T-helper 17 cell (primary cell): ENCODE measurements around the gene ADH1C. TPM values are rescaled to one million over a fixed set of nuclear protein-coding genes. Genes with fewer than 3 reads are reported as not detected.
"Not testable (repeated sequence)": the region's sequence is repeated elsewhere in the genome, so short reads cannot be mapped to it uniquely, and the experiment has no call there.

ENCODE experiments used
- ATAC-seq: fragments of 150-1000 bp; cut with Tn5 transposase; 2 replicates; pipeline ENCODE4 v1.10.0; 2021; ENCODE audit warnings: mild to moderate bottlenecking, moderate library complexity
- DNase-seq, 3 donors: peaks; one replicate each; pipeline versions ENCODE4 v3.0.0 to v3.0.0-alpha.2; 2020 to 2021
- H3K9me3 ChIP-seq: one replicate; pipeline ENCODE4 v1.7.0; 2013; ENCODE audit warnings: low read length, mild to moderate bottlenecking; ENCODE audit not compliant: control insufficient read depth, poor library complexity, severe bottlenecking
- H3K27ac Mint-ChIP-seq: one replicate; pipeline ENCODE4 v1.8.0; 2022; ENCODE audit warnings: mild to moderate bottlenecking, moderate library complexity, mixed read lengths
- H3K27me3 Mint-ChIP-seq: one replicate; pipeline ENCODE4 v1.8.0; 2022; ENCODE audit warnings: mixed read lengths
- H3K36me3 Mint-ChIP-seq: one replicate; pipeline ENCODE4 v1.8.0; 2022; ENCODE audit warnings: low read depth, mixed read lengths
- H3K4me1 Mint-ChIP-seq: one replicate; pipeline ENCODE4 v1.8.0; 2022; ENCODE audit warnings: mild to moderate bottlenecking, mixed read lengths
- H3K4me3 Mint-ChIP-seq: one replicate; pipeline ENCODE4 v1.8.0; 2022; ENCODE audit warnings: mild to moderate bottlenecking, moderate library complexity, mixed read lengths
- total RNA-seq, 4 donors: library from RNA in 2 of 4; stranded (reverse) in 2 of 4; gene quantifications; one replicate each; pipeline ENCODE4 v1.2.3 and lab custom pipeline; 2022 to 2026

ADH1C gene
- total RNA-seq, 2 donors from 2014 or later: not detected

DNA sequence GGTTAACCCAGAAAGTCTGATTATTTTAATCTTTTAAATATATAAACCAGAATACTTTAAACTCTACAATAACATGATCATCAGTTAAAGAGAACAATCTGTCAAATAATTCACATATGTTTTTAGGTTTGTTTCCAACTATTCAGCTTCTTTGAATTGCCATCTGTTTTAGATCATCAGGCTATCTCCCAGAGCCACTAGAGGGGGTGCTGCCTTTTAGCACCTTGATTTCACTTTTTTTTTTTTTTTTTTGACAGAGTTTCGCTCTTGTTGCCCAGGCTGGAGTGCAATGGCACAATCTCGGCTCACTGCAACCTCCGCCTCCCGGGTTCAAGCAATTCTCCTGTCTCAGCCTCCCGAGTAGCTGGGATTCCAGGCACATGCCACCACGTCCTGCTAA, 24.8 kb upstream of the ADH1C start:
- not testable (repeated sequence) for H3K27me3 Mint-ChIP-seq, H3K27ac Mint-ChIP-seq, ATAC-seq, H3K4me1 Mint-ChIP-seq, H3K36me3 Mint-ChIP-seq, DNase-seq, H3K4me3 Mint-ChIP-seq, H3K9me3 ChIP-seq

DNA sequence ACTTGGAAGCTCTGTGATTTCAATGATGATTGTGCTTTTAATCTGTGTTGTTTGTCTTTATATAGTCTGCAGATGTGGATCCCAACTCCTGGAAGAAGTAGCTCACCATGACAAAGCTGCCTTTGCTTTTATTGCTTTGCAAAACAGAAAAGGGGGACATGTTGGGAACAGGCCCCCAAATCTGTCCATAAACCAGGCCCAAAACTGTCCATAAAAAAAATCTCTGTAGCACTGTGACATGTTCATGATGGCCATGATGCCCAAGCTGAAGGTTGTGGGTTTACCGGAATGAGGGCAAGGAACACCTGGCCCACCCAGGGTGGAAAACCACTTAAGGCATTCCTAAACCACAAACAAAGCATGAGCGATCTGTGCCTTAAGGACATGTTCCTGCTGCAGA, 19.9 kb upstream of the ADH1C start:
- H3K36me3 Mint-ChIP-seq, H3K9me3 ChIP-seq, H3K27ac Mint-ChIP-seq, DNase-seq, H3K4me1 Mint-ChIP-seq, ATAC-seq, H3K4me3 Mint-ChIP-seq: not testable (repeated sequence)
- peaks cover 11% of the 10 kb centered on the region for H3K27me3 Mint-ChIP-seq

DNA sequence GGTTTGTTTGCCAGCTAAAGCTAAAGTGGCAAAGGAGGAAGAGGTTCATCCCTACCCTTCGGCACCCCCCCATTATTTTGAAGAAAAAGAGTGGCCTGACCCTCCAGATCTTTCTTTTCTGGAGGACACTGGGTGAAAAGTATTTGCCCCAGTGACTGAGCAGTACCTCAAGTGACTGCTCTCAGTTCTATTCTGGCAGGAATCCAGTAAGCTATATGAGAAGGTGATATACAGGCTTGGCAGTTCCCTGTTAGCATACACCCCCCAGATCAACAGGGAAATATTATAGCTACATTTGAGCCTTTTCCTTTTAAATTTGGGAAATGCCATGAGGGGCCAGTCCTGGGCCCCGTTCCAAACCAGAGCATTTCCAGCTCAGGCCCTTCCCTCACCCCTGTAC, 15.3 kb upstream of the ADH1C start:
- not testable (repeated sequence) for H3K4me3 Mint-ChIP-seq, DNase-seq, ATAC-seq, H3K27ac Mint-ChIP-seq, H3K9me3 ChIP-seq, H3K36me3 Mint-ChIP-seq, H3K4me1 Mint-ChIP-seq
- peaks cover 14% of the 10 kb centered on the region for H3K27me3 Mint-ChIP-seq

DNA sequence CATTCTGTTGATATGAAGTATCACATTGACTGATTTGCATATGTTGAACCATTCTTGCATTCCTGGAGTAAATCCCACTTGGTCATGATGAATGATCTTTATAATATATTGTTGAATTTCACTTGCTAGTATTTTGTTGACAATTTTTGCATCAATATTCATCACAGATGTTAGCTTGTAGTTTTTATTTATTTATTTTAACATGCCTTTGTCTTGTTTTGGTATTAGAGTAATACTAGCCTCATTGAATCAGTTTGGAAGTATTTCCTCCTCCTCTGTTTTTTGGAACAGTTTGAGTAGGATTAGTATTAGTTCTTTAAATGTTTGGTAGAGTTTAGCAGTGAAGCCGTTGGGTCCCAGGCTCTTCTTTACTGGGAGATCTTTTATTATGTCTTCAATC, 13.9 kb upstream of the ADH1C start:
- H3K36me3 Mint-ChIP-seq: no peaks in the 10 kb centered on the region
- peaks cover 3% of the 10 kb centered on the region for H3K4me1 Mint-ChIP-seq
- DNase-seq (no peak), ATAC-seq (no peak)
- peaks cover 14% of the 10 kb centered on the region for H3K27me3 Mint-ChIP-seq
- no peak overlapping the region for H3K4me3 Mint-ChIP-seq
- no peaks in the 10 kb centered on the region for H3K9me3 ChIP-seq
- H3K27ac Mint-ChIP-seq: no peak overlapping the region

DNA sequence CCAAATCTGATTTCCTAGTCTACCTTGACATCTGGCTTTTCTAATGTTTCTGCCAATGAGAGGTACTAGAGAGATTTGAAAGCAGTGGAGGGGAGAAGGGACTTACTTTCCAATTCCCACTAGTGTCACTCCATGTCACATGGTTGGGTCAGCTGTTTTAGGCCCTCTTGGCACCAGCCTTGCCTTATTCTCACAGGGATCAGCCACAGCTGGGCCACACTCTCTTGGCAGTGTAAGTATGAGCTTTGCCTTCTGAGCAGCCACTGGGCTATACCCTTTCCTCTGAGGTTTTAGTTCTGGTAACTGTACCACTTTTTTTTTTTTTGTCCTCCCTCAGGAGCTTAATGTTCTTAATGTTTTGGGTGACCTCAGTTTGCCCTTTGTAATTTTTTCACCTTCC, 10.2 kb upstream of the ADH1C start:
- peaks cover 12% of the 10 kb centered on the region for H3K27me3 Mint-ChIP-seq
- no peaks in the 10 kb centered on the region for H3K36me3 Mint-ChIP-seq
- no peak overlapping the region for H3K27ac Mint-ChIP-seq
- H3K4me3 Mint-ChIP-seq: no peak overlapping the region
- ATAC-seq: no peak
- no peak for DNase-seq
- no peaks in the 10 kb centered on the region for H3K9me3 ChIP-seq
- H3K4me1 Mint-ChIP-seq: peaks cover 3% of the 10 kb centered on the region

DNA sequence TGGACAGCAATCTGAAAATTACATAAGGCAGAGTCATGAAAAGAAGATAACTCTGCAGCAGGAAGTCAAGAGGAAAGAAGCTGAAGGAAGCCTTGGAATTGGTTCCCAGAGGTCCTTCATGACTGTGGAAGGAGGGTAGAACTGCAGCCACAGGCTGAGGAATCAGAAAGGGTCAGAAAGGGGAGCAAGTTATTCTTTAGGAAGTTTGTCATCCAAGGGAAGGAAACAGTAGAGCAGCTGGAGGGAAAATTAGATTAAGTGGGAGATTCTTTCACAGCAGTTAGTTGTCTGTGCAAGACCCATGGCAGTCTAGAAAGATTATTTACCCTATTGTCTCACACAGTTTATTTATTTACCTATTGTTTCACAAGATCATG, 9.3 kb upstream of the ADH1C start:
- Mint-ChIP-seq H3K4me3 (no peak overlapping the region), H3K27me3 (peaks cover 6% of the 10 kb centered on the region), H3K4me1 (peaks cover 3% of the 10 kb centered on the region), H3K27ac (no peak overlapping the region), H3K36me3 (no peaks in the 10 kb centered on the region)
- DNase-seq: no peak
- H3K9me3 ChIP-seq: no peaks in the 10 kb centered on the region
- no peak for ATAC-seq

DNA sequence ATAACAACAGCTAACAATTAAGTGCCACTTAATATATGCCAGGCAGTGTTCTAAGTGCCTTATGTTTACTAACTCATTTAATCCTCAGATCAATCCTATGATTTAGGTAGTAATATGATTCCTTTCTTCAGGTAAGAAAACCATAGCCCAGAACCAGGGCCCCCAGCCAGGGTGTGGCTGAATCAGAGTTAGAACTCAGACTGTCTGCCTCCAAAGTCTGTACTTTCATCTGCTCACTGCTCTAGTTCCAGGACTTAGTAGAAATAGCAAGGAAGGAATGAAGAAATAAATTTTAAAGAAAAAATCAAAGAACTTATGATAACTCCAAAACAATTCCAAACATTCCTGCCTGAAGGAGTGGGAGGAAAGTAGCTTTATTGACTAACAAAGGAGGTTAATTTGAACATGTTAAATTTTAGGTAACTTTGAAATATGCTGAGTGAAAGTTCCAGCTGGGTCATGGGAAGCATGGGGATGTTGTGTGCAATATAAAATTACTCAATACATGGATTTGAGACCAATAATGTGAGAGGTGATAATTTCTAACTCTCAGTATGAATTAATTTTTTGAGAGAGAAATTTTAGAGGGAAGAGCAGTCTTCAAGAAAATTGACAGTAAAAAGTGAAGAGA, 8.8 kb upstream of the ADH1C start:
- DNase-seq (no peak), ATAC-seq (no peak)
- Mint-ChIP-seq H3K4me3 (no peak overlapping the region), H3K36me3 (no peaks in the 10 kb centered on the region), H3K27ac (no peak overlapping the region), H3K4me1 (peaks cover 3% of the 10 kb centered on the region), H3K27me3 (peaks cover 6% of the 10 kb centered on the region)
- no peaks in the 10 kb centered on the region for H3K9me3 ChIP-seq

DNA sequence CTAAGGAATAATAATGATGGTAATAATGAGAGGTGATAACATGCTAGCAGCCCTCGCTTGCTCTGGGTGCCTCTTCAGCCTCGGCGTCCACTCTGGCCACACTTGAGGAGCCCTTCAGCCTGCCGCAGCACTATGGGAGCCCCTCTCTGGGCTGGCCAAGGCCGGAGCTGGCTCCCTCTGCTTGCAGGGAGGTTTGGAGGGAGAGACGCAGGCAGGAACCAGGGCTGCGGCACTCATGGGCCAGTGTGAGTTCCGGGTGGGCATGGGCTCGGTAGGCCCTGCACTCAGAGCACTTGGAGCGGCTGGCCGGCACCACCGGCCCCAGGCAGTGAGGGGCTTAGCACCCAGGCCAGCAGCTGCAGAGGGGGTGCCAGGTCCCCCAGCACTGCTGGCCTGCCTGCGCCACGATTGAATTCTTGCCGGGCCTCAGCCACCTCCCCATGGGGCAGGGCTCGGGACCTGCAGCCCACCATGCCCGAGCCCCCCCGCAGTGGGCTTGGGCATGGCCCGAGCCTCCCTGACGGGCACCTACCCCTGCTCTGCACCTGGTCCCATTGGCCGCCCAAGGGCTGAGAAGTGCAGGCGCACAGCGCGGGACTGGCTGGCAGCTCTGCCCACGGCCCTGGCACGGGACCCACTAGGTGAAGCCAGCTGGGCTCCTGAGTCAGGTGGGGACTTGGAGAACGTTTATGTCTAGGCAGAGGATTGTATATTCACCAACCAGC, 7.1 kb upstream of the ADH1C start:
- H3K4me1 Mint-ChIP-seq: peaks cover 3% of the 10 kb centered on the region
- DNase-seq (no peak), ATAC-seq (no peak)
- peaks cover 6% of the 10 kb centered on the region for H3K27me3 Mint-ChIP-seq
- no peak overlapping the region for H3K4me3 Mint-ChIP-seq
- no peaks in the 10 kb centered on the region for H3K36me3 Mint-ChIP-seq
- H3K27ac Mint-ChIP-seq: no peak overlapping the region
- no peaks in the 10 kb centered on the region for H3K9me3 ChIP-seq

DNA sequence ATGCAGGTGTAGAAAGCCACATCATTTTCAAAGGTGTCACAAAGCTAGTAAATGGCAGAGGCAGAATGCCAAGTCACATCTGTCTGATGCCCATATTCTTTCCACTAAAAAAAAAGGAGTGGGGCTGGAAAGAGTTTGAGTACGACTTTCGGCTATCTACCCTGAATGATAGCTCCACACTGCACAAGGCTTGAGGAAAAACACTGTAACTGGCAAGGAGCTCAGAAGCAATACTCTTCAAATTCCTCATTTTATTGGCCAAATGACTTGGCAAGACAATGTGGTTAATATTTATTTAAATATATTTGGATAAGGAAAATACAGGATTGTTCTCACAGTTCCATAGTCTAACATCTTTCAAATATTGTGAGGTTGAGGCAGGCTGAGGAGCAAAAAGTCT, 5.4 kb upstream of the ADH1C start:
- no peak overlapping the region for H3K27ac Mint-ChIP-seq
- peaks cover 6% of the 10 kb centered on the region for H3K27me3 Mint-ChIP-seq
- ATAC-seq (no peak), DNase-seq (no peak)
- H3K9me3 ChIP-seq: no peaks in the 10 kb centered on the region
- no peak overlapping the region for H3K4me3 Mint-ChIP-seq
- peaks cover 3% of the 10 kb centered on the region for H3K4me1 Mint-ChIP-seq
- H3K36me3 Mint-ChIP-seq: no peaks in the 10 kb centered on the region

DNA sequence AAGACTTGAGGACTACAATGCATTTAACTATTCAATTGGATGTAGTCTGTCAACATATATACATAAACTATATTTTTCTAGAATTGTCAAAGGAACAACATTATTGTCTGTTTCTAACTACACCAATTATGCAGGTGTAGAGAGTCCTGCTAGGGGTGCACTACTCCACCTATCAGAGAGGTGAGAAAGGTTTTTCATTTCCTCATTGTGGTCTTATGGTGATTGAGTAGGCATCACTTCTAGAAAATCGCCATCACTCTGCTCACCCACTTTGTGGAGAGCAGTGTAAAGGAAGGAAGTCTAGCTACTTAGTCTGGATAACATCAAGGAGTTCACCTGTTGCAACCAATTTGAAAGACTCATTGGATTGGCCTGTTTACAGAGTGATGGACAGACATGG, 4.4 kb upstream of the ADH1C start:
- Mint-ChIP-seq H3K4me3 (no peak overlapping the region), H3K27me3 (peaks cover 6% of the 10 kb centered on the region), H3K36me3 (no peaks in the 10 kb centered on the region), H3K4me1 (no peaks in the 10 kb centered on the region), H3K27ac (no peak overlapping the region)
- no peaks in the 10 kb centered on the region for H3K9me3 ChIP-seq
- no peak for ATAC-seq
- DNase-seq: no peak

DNA sequence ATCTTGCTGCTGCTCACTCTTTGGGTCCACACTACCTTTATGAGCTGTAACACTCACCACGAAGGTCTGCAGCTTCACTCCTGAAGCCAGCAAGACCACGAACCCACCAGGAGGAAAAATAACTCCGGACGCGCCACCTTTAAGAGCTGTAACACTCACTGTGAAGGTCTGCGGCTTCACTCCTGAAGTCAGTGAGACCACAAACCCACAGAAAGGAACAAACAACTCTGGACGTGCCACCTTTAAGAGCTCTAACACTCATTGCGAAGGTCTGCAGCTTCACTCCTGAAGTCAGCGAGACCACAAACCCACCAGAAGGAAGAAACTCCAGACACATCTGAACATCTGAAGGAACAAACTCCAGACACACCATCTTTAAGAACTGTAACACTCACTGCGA, 3.6 kb upstream of the ADH1C start:
- not testable (repeated sequence) for H3K4me1 Mint-ChIP-seq, H3K36me3 Mint-ChIP-seq, H3K27me3 Mint-ChIP-seq, H3K9me3 ChIP-seq, H3K4me3 Mint-ChIP-seq, DNase-seq, H3K27ac Mint-ChIP-seq, ATAC-seq

DNA sequence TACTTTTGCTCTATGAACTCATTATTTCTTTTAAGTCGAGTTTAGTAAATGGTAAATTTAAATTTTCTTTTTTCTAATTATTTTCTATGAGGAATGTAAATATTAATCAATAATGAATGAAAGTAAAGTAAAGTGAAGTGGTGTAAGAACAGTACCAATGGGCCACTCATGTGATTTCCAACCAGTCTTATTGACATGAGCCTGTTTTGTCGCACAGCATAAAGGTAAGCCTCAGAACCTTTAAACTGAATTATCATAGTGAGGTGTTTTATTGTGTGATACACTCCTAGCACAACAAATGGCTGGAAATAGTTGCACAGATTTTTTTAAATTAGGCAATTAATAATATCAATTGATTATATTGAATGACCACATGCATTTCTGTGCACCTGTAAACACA, 1.1 kb downstream of the ADH1C start:
- no peaks in the 10 kb centered on the region for H3K9me3 ChIP-seq
- peaks cover 5% of the 10 kb centered on the region for H3K27me3 Mint-ChIP-seq
- H3K4me3 Mint-ChIP-seq: no peak overlapping the region
- ATAC-seq (no peak), DNase-seq (no peak)
- no peaks in the 10 kb centered on the region for H3K36me3 Mint-ChIP-seq
- H3K27ac Mint-ChIP-seq: no peak overlapping the region
- no peaks in the 10 kb centered on the region for H3K4me1 Mint-ChIP-seq

DNA sequence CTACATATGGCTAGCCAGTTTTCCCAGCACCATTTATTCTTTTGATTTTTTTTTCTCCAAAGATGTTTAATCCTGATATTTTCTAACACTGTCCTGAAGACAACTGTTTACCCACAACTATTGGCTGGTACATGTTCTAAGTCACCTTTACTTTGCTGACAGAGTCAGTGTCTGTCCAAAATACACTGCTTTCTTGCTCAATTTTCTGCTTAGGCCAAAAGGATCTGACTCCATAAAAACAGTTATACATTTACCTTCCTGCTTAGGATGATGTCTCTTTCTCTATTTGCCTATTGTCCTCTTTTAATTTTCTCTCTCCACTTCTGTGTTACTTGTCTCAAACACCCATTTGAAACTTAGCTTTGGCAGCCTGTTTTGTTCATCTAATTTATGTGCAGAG, 3.2 kb downstream of the ADH1C start:
- H3K27ac Mint-ChIP-seq: no peak overlapping the region
- H3K36me3 Mint-ChIP-seq: no peaks in the 10 kb centered on the region
- no peaks in the 10 kb centered on the region for H3K4me1 Mint-ChIP-seq

DNA sequence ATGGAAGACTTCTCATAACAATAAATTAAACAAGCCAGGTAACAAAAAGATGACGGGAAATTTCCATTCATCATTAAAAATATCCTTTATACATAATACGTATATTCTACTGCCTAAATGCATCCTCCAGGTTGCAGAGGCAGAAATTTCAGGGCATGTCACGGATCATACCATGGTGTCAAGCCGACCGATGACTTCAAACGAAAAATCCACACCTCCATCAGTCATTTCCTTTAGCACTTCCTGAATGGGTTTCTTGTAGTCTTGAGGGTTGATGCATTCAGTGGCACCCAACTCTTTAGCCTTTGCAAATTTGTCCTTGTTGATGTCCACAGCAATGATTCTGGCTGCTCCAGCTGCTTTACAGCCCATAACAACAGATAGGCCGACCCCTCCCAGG, 9.9 kb downstream of the ADH1C start:
- H3K27ac Mint-ChIP-seq, H3K4me1 Mint-ChIP-seq, H3K36me3 Mint-ChIP-seq: not testable (repeated sequence)

More for the DNA sequence above, 3.2 kb downstream of the ADH1C start:
- DNase-seq (no peak), ATAC-seq (no peak)
- H3K9me3 ChIP-seq: no peaks in the 10 kb centered on the region
- no peak overlapping the region for H3K4me3 Mint-ChIP-seq
- peaks cover 11% of the 10 kb centered on the region for H3K27me3 Mint-ChIP-seq

More for the DNA sequence above, 9.9 kb downstream of the ADH1C start:
- DNase-seq, ATAC-seq, H3K9me3 ChIP-seq, H3K4me3 Mint-ChIP-seq: not testable (repeated sequence)
- H3K27me3 Mint-ChIP-seq: peaks cover 32% of the 10 kb centered on the region
